Neutrophil (primary cell): ENCODE measurements around the gene SOX8.

Source experiments
- H3K27ac ChIP-seq: fragments of 200-600 bp; sonication (generic); 2 replicates; pipeline ENCODE4 v1.5.1; 2016; ENCODE audit warnings: mild to moderate bottlenecking, moderate library complexity
- H3K27me3 ChIP-seq: fragments of 200-600 bp; sonication (generic); 2 replicates; pipeline ENCODE4 v1.6.0; 2016; ENCODE audit warnings: mild to moderate bottlenecking
- H3K36me3 ChIP-seq: fragments of 200-600 bp; sonication (generic); 2 replicates; pipeline ENCODE4 v1.5.1; 2017
- H3K4me1 ChIP-seq, 2 experiments: fragments of 200-600 bp in 1 of 2; sonication (generic) in 1 of 2; 1 replicate in 1 of 2; 2 replicates in 1 of 2; pipeline versions ENCODE4 v1.5.1 to v1.6.1; 2013 to 2016; ENCODE audit warnings: low read depth in 1 of 2, low read length in 1 of 2, mild to moderate bottlenecking in 1 of 2, moderate library complexity in 1 of 2; ENCODE audit not compliant: control insufficient read depth in 1 of 2, insufficient read depth in 1 of 2
- H3K4me3 ChIP-seq, 2 experiments: fragments of 200-600 bp in 1 of 2; sonication (generic) in 1 of 2; 1 replicate in 1 of 2; 2 replicates in 1 of 2; pipeline ENCODE4 v1.5.1; 2013 to 2016; ENCODE audit warnings: low read depth in 1 of 2, low read length in 1 of 2, mild to moderate bottlenecking in 1 of 2, moderate library complexity in 1 of 2
- H3K9me3 ChIP-seq: fragments of 200-600 bp; sonication (generic); 2 replicates; pipeline ENCODE4 v1.5.1; 2016
- TF ChIP-seq, protein P1 (sequence below): fragments of 200-600 bp; sonication (generic); IDR thresholded peaks from 2 replicates; pipeline ENCODE4 v1.5.1; 2016; ENCODE audit warnings: antibody characterized with exemption

The SOX8 gene

DNA sequence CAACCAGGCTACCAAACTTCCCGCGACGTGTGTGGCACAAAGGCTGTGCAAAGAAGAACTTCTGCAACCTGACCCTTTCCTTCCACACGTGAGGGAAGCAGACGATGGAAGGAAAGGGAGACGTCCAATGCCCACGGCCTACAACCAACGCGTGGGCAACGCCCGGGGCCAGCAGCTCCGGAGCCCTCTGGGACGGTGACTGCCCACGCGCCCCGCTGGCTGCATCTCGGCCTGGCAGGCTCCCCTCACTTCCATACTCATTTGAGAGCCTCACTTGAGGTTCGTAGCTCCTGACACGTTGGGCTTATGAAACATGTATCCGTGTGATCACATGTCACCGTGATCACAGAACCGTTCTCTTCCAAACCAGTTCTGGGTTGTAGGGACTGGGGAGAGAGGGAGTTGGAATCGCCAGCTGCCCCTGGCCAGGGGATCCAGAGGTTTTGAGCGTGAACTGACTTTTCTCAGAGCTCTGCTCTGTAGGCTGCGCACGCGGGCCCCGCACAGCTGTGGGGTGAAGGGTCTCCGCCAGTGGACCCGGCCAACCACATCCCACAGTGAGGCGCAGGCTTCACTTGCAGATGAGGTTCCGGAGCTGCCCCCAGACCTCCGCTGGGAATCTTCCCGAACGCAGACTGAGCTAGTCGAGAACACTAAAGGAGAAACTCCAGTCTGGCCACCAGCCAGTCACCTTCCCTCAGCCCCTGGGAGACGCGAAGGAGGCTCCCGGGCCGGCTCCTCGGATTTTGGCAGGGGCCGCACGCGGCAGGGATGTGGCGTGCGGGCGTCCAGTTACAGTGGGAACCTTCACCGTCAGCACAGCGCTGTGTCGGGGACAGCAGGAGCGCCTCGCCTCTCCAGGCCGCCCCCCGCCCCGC, 11.8 kb upstream of the SOX8 start:
- peak overlapping the region; percentile 78 to 89 for H3K4me3 ChIP-seq
- no peaks in the 10 kb centered on the region for H3K9me3 ChIP-seq
- TF ChIP-seq, protein P1, sequence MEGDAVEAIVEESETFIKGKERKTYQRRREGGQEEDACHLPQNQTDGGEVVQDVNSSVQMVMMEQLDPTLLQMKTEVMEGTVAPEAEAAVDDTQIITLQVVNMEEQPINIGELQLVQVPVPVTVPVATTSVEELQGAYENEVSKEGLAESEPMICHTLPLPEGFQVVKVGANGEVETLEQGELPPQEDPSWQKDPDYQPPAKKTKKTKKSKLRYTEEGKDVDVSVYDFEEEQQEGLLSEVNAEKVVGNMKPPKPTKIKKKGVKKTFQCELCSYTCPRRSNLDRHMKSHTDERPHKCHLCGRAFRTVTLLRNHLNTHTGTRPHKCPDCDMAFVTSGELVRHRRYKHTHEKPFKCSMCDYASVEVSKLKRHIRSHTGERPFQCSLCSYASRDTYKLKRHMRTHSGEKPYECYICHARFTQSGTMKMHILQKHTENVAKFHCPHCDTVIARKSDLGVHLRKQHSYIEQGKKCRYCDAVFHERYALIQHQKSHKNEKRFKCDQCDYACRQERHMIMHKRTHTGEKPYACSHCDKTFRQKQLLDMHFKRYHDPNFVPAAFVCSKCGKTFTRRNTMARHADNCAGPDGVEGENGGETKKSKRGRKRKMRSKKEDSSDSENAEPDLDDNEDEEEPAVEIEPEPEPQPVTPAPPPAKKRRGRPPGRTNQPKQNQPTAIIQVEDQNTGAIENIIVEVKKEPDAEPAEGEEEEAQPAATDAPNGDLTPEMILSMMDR: no peak
- peaks cover 41% of the 10 kb centered on the region for H3K27me3 ChIP-seq
- H3K4me1 ChIP-seq: peaks cover 10 to 15% of the 10 kb centered on the region in 2 experiments
- H3K36me3 ChIP-seq: peaks cover 14% of the 10 kb centered on the region
- H3K27ac ChIP-seq: no peak overlapping the region

GRCh38 chr16:970386-970765, 11.2 kb upstream of the SOX8 start:
- H3K27ac ChIP-seq: peak overlapping the region; percentile 58
- peaks cover 14% of the 10 kb centered on the region for H3K36me3 ChIP-seq
- peaks cover 47% of the 10 kb centered on the region for H3K27me3 ChIP-seq
- H3K9me3 ChIP-seq: no peaks in the 10 kb centered on the region
- peak overlapping the region; percentile 78 to 89 for H3K4me3 ChIP-seq
- TF ChIP-seq, protein P1: no peak
- peaks cover 10 to 15% of the 10 kb centered on the region in 2 experiments for H3K4me1 ChIP-seq

- Histone ChIP-seq H3K4me1 (peaks cover 10 to 15% of the 10 kb centered on the region in 2 experiments), H3K9me3 (no peaks in the 10 kb centered on the region), H3K4me3 (peak within 1 kb of the TSS; percentile 78 to 89), H3K27ac (peak within 1 kb of the TSS; percentile 58), H3K36me3 (peaks cover 14% of the 10 kb centered on the region), H3K27me3 (peaks cover 53% of the 10 kb centered on the region)
- TF ChIP-seq, protein P1: no peak
Measured at GRCh38 chr16:970766-971581, 10.6 kb upstream of the SOX8 start, which contains the start of gene LMF1. TSS of gene LMF1 (minus strand) at chr16:970984. CDS start at chr16:970980, 4 bp downstream.

DNA sequence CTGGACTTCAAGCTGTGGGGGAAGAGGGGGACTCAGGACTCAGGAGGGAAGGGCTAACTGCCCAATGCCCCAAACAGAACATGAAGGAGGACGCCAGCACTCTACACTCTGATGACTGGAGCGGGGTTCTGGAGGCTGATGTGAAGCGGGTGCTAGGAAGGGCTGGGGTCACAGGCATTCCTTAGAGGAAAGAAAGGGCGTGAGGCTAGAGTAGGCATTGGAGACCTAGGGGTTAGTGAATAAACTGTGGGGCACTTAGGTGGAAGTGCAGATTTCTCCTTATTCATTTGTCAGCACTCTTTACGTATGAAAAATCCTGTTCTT, 10.0 kb upstream of the SOX8 start:
- TF ChIP-seq, protein P1: no peak
- H3K36me3 ChIP-seq: peaks cover 14% of the 10 kb centered on the region
- peaks cover 10 to 15% of the 10 kb centered on the region in 2 experiments for H3K4me1 ChIP-seq
- H3K4me3 ChIP-seq: no peak overlapping the region
- no peaks in the 10 kb centered on the region for H3K9me3 ChIP-seq
- H3K27ac ChIP-seq: peak overlapping the region; percentile 58
- H3K27me3 ChIP-seq: peaks cover 59% of the 10 kb centered on the region

- H3K27me3 ChIP-seq: peaks cover 63% of the 10 kb centered on the region
- H3K4me1 ChIP-seq: peaks cover 10 to 15% of the 10 kb centered on the region in 2 experiments
- peaks cover 10% of the 10 kb centered on the region for H3K36me3 ChIP-seq
- H3K9me3 ChIP-seq: no peaks in the 10 kb centered on the region
- TF ChIP-seq, protein P1: no peak
- H3K27ac ChIP-seq: no peak overlapping the region
- no peak overlapping the region for H3K4me3 ChIP-seq
Measured at GRCh38 chr16:971981-972315, 9.6 kb upstream of the SOX8 start.
